Activated B cell treated with CpG ODN at 0.5 μM for 24 hours (primary cell): ENCODE data around the gene PTPRE. TPM values are rescaled to one million over a fixed set of nuclear protein-coding genes. Genes with fewer than 3 reads are reported as not detected.
A peak's percentile ranks its signal among the peaks of the same experiment; 100 is the strongest.
"Not testable (repeated sequence)": the region's sequence is repeated elsewhere in the genome, so short reads cannot be mapped to it uniquely, and the experiment has no call there.

Experiments
- ATAC-seq: fragments of 200-7000 bp; cut with Tn5 transposase; one replicate; pipeline ENCODE4 v1.10.0; 2021; ENCODE audit warnings: low read depth, mild to moderate bottlenecking, moderate library complexity
- CTCF ChIA-PET: fragments of 350-600 bp; sonication (Branson Sonifier 250); formaldehyde crosslinking; loops from one replicate; lab custom pipeline; 2021; ENCODE audit warnings: antibody characterized with exemption; lab: Charles Lee
- POLR2A ChIA-PET: fragments of 350-600 bp; sonication (Branson Sonifier 250); formaldehyde crosslinking; loops from one replicate; lab custom pipeline; 2021; ENCODE audit warnings: antibody characterized with exemption; lab: Charles Lee
- DNase-seq: peaks from one replicate; pipeline ENCODE4 v3.0.0; 2022
- H3K27ac Mint-ChIP-seq: one replicate; pipeline ENCODE4 v1.8.0; 2020; ENCODE audit warnings: mixed read lengths
- H3K27me3 Mint-ChIP-seq: one replicate; pipeline ENCODE4 v1.8.0; 2021; ENCODE audit warnings: mixed read lengths
- H3K36me3 Mint-ChIP-seq: one replicate; pipeline ENCODE4 v1.8.0; 2021; ENCODE audit warnings: low read depth, mixed read lengths
- H3K4me1 Mint-ChIP-seq: one replicate; pipeline ENCODE4 v1.8.0; 2021; ENCODE audit warnings: mixed read lengths
- H3K4me3 Mint-ChIP-seq: one replicate; pipeline ENCODE4 v1.8.0; 2020; ENCODE audit warnings: mild to moderate bottlenecking, mixed read lengths
- H3K9me3 Mint-ChIP-seq: one replicate; pipeline ENCODE4 v1.8.0; 2020; ENCODE audit warnings: mixed read lengths
- CTCF ChIP-seq: fragments of 200-600 bp; IDR thresholded peaks from one replicate; pipeline ENCODE4 v1.8.0; 2022; ENCODE audit warnings: antibody characterized with exemption, mild to moderate bottlenecking
- intact Hi-C: fragments of 100-400 bp; cut with micrococcal nuclease; formaldehyde crosslinking; loops from one replicate; pipeline ENCODE4 v1.15.1; 2024
- total RNA-seq: library from RNA; stranded (reverse); gene quantifications from 2 replicates; pipeline ENCODE4 v1.2.3, GENCODE V29; 2022

Gene PTPRE
- total RNA-seq, 1 donor from 2014 or later: 36.8 TPM

GRCh38 chr10:128092454-128092853, 185.6 kb downstream of the PTPRE start:
- CTCF ChIA-PET: interaction anchor here (1.1 kb wide), 1 partner anchor 14 kb away, joined by 3 read pairs; no protein-coding TSS in a partner anchor
- DNase-seq (no peak), ATAC-seq (no peak)
- POLR2A ChIA-PET: no interaction called here
- H3K4me3 Mint-ChIP-seq: no peak overlapping the region
- no peaks in the 10 kb centered on the region for H3K9me3 Mint-ChIP-seq
- TF ChIP-seq CTCF: no peak
- no peaks in the 10 kb centered on the region for H3K36me3 Mint-ChIP-seq
- intact Hi-C loops: no loop called here
- H3K4me1 Mint-ChIP-seq: peaks cover 15% of the 10 kb centered on the region
- no peaks in the 10 kb centered on the region for H3K27me3 Mint-ChIP-seq
- no peak overlapping the region for H3K27ac Mint-ChIP-seq

- H3K4me1 Mint-ChIP-seq: peaks cover 14% of the 10 kb centered on the region
- H3K27me3 Mint-ChIP-seq, H3K27ac Mint-ChIP-seq, intact Hi-C loops, H3K36me3 Mint-ChIP-seq, ATAC-seq, POLR2A ChIA-PET, H3K4me3 Mint-ChIP-seq, H3K9me3 Mint-ChIP-seq, DNase-seq: not testable (repeated sequence)
- CTCF ChIA-PET: interaction anchor here (1.5 to 1.6 kb wide), 2 partner anchors 16 to 25 kb away, joined by 4 read pairs; no protein-coding TSS in a partner anchor
These were observed 187.7 kb downstream of the PTPRE start for GRCh38 chr10:128094596-128094995.

GRCh38 chr10:128095027-128095752, 188.3 kb downstream of the PTPRE start:
- H3K27ac Mint-ChIP-seq: no peak overlapping the region
- H3K4me3 Mint-ChIP-seq: no peak overlapping the region
- peaks cover 14% of the 10 kb centered on the region for H3K4me1 Mint-ChIP-seq
- intact Hi-C loops: no loop called here
- ChIA-PET CTCF (interaction anchor here (1.5 to 1.6 kb wide), 2 partner anchors 17 to 26 kb away, joined by 4 read pairs; no protein-coding TSS in a partner anchor), POLR2A (no interaction called here)
- no peaks in the 10 kb centered on the region for H3K27me3 Mint-ChIP-seq
- no peaks in the 10 kb centered on the region for H3K36me3 Mint-ChIP-seq
- TF ChIP-seq CTCF: no peak
- H3K9me3 Mint-ChIP-seq: no peaks in the 10 kb centered on the region
- peak; percentile 66 for ATAC-seq
- no peak for DNase-seq

- DNase-seq: no peak
- intact Hi-C loops: no loop called here
- POLR2A ChIA-PET: no interaction called here
These were observed 189.0 kb downstream of the PTPRE start for GRCh38 chr10:128095753-128096469.

More at GRCh38 chr10:128095753-128096469, 189.0 kb downstream of the PTPRE start:
- H3K4me1 Mint-ChIP-seq: peaks cover 14% of the 10 kb centered on the region
- H3K36me3 Mint-ChIP-seq: no peaks in the 10 kb centered on the region
- no peak for TF ChIP-seq CTCF
- H3K4me3 Mint-ChIP-seq: no peak overlapping the region
- no peak for ATAC-seq
- H3K27me3 Mint-ChIP-seq: no peaks in the 10 kb centered on the region
- no peak overlapping the region for H3K27ac Mint-ChIP-seq
- H3K9me3 Mint-ChIP-seq: no peaks in the 10 kb centered on the region
- CTCF ChIA-PET: interaction anchor here (1.5 to 1.6 kb wide), 2 partner anchors 18 to 26 kb away, joined by 4 read pairs; no protein-coding TSS in a partner anchor
